Thyroid gland (tissue), 4 donors: Measurements from ENCODE around the gene JAM2.

Experiments
- POLR2A ChIP-seq, 2 donors: fragments of 450-650 bp; IDR thresholded peaks; one replicate each; pipeline ENCODE4 v1.6.1; 2017; ENCODE audit warnings: antibody characterized with exemption in 2 of 2, mild to moderate bottlenecking in 2 of 2, moderate library complexity in 1 of 2
- TF ChIP-seq, protein P1 (sequence below), 6 experiments: fragments of 200-600 bp in 3 of 6; fragments of 450-650 bp in 3 of 6; sonication (generic) in 3 of 6; IDR thresholded peaks; one replicate each; pipeline ENCODE4 v1.5.1; 2016 to 2019; ENCODE audit warnings: antibody characterized with exemption in 6 of 6, mild to moderate bottlenecking in 2 of 6, inconsistent platforms in 1 of 6, moderate library complexity in 1 of 6

DNA sequence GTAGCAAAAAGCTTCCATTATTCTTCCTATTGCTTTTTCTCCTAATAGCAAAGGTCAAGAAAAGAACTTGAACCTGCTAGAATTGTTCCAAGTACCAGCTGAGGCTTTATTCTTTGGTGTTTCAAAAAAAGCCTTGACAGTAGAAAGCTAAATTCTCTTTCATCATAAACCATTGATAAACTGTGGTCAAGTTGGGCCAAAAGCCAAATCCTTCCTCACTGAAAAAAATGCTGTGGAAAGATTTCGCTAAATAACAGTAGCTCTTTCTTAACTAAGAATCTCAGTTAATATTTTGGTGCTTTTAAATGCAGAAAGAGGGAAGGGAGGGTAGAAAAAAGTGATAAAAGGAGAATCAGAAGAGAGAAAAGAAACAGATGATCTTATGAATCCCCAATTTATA is 14.0 kb upstream of the JAM2 start:
- TF ChIP-seq, protein P1, sequence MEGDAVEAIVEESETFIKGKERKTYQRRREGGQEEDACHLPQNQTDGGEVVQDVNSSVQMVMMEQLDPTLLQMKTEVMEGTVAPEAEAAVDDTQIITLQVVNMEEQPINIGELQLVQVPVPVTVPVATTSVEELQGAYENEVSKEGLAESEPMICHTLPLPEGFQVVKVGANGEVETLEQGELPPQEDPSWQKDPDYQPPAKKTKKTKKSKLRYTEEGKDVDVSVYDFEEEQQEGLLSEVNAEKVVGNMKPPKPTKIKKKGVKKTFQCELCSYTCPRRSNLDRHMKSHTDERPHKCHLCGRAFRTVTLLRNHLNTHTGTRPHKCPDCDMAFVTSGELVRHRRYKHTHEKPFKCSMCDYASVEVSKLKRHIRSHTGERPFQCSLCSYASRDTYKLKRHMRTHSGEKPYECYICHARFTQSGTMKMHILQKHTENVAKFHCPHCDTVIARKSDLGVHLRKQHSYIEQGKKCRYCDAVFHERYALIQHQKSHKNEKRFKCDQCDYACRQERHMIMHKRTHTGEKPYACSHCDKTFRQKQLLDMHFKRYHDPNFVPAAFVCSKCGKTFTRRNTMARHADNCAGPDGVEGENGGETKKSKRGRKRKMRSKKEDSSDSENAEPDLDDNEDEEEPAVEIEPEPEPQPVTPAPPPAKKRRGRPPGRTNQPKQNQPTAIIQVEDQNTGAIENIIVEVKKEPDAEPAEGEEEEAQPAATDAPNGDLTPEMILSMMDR (IDR thresholded peaks at IDR 0.05) = no peak
- no peak for TF ChIP-seq POLR2A (IDR thresholded peaks at IDR 0.05)
